NCI-H2107 (cell line): Measurements from ENCODE around the gene ULK2.

Experiments used
- DNase-seq: peaks from one replicate; lab custom pipeline; 2025; lab: John Stamatoyannopoulos, UW

Gene ULK2

DNA sequence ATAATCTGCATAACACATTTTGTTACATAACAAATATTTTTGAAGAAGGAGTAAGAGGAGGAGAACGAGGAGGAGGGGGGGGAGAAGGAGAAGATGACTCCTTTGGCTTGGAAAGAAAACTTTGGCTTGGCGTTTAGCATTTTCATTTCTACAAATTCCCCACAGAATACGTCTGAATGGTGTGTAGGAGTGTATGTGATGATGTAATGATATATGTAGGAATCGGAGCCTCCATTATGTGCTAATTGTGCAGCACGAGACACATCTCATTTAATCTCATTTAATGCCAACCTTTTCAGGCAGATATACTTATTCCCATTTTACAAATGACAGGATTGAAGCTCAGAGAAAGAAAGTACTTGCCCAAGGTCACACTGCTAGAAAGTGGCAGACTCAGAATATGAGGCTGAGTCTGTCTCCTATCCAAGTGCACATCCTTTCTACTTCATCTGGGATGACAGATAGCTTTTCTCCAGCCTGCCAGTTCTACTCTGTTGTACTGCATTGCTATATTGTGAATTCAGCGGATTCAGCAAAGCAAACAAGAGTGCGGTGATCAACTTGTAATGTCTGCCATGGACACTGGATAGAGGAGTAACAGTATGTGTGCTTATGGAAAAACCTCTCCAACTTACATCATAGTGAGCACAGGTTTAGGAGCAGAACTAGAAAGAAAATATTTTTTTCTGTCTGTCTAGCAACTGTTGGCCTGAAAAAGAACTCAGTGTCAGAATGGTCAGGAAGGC, 140.9 kb downstream of the ULK2 start:
- DNase-seq: no peak

GRCh38 chr17:19725486-19725885, 142.2 kb downstream of the ULK2 start:
- no peak for DNase-seq

GRCh38 chr17:19724501-19725420, 143.0 kb downstream of the ULK2 start:
- DNase-seq: no peak

- no peak for DNase-seq
These were observed 143.8 kb downstream of the ULK2 start for GRCh38 chr17:19723964-19724363.
